HFF-Myc (cell line): ENCODE data around the gene OR52N1.

Experiments used
- DNase-seq: peaks from one replicate; pipeline ENCODE4 v3.0.0-alpha.2; 2011; ENCODE audit warnings: low read depth; ENCODE audit errors: extremely low read depth
- H3K4me3 ChIP-seq: replicated peaks from 2 replicates; pipeline ENCODE4 v1.5.1; 2011; ENCODE audit warnings: low read depth, mild to moderate bottlenecking, control low read depth, low read length
- TF ChIP-seq, protein P1 (sequence below): IDR thresholded peaks from 2 replicates; pipeline ENCODE4 v1.5.1; 2012; ENCODE audit warnings: mild to moderate bottlenecking, low read depth, low read length, control low read depth; ENCODE audit errors: missing control alignments

The OR52N1 gene

DNA sequence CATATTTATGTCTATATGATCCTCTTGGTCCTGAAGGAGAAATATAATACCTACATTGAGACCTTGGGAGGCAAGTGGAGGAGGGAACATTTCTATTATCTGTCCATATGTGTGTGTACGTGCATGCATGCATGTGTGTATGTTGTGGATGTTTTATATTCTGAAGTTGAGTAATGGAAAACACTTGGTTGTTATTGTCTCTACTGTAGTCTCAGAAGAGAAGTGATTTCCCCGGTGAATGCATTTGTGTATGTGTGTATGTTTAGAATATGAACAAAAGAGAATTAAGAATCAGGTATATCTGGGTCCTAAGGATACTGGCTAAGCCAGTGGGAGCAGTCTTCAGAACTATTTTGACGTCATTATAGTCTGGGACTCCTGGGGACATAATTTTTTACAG lies at the start of gene OR52N1:
OR52N1 (minus strand) TSS at position 101 of the 400 bp plus-strand sequence. CDS start 2,449 bp downstream, outside the sequence.
- TF ChIP-seq, protein P1, sequence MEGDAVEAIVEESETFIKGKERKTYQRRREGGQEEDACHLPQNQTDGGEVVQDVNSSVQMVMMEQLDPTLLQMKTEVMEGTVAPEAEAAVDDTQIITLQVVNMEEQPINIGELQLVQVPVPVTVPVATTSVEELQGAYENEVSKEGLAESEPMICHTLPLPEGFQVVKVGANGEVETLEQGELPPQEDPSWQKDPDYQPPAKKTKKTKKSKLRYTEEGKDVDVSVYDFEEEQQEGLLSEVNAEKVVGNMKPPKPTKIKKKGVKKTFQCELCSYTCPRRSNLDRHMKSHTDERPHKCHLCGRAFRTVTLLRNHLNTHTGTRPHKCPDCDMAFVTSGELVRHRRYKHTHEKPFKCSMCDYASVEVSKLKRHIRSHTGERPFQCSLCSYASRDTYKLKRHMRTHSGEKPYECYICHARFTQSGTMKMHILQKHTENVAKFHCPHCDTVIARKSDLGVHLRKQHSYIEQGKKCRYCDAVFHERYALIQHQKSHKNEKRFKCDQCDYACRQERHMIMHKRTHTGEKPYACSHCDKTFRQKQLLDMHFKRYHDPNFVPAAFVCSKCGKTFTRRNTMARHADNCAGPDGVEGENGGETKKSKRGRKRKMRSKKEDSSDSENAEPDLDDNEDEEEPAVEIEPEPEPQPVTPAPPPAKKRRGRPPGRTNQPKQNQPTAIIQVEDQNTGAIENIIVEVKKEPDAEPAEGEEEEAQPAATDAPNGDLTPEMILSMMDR: no peak
- DNase-seq: no peak
- H3K4me3 ChIP-seq: no peak within 1 kb of the TSS

DNA sequence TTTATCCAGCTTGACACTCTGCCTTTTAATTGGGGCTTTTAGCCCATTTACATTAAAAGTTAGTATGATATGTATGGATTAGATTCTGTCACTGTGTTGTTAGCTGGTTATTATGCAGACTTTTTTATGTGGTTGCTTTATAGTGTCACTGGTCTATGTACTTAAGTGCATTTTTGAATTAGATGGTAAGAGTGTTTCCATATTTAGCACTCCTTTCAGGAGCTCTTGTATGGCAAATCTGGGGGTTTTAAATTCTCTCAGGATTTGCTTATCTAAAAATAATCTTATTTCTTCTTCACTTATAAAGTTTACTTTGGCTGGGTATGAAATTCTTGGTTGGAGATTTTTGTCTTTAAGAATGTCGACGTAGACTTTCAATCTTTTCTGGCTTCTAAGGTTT lies 46.6 kb upstream of the OR52N1 start:
- H3K4me3 ChIP-seq: no peak overlapping the region
- TF ChIP-seq, protein P1: no peak
- no peak for DNase-seq

DNA sequence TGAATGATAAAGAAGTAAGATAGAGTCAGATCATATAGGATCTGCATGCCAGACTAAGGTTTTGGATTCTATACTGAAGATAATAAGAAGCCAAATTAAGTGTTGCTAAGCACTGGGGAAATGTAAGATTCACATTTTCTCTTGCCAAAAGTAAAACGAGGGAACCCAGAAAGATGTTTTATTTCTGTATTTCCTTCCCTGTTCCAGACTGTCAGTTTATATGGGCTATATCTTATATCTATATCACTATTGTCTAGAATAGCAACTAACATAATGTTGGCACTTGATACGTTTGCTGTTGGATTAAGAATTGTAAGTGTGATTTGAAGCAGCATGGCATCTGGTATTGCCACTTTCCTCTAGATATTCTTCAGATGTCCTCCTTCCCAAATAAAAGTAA lies 42.4 kb upstream of the OR52N1 start:
- TF ChIP-seq, protein P1: no peak
- no peak overlapping the region for H3K4me3 ChIP-seq
- DNase-seq: no peak

DNA sequence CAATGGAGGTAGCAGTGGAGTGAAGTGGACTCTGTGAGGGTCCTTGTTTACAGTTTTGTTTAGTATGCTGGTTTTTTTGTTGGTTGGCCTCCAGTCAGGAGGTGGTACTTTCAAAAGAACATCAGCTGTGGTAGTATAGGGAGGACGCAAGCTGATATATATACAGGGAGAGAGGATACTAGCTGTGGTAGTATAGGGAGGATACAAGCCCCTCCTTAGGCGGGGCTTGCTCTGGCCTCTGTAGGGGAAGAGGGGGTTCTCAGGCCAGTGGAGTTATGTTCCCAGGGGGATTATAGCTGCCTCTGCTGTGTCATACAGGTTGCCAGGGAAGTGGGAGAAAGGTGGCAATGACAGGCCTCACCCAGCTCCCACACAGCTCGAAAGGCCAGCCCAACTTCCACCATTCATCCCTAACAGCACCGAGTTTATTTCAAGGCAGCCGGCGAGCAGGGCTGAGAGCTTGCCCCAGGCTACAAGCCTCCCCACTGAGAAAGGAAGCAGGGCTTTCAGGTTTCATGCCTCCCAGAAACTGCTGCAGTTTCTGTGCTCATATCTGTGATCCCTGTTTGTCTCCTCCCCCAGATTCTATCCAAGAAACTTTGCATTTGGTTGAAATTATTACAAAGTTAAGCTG lies 40.2 kb upstream of the OR52N1 start:
- H3K4me3 ChIP-seq: no peak overlapping the region
- TF ChIP-seq, protein P1: no peak
- no peak for DNase-seq

DNA sequence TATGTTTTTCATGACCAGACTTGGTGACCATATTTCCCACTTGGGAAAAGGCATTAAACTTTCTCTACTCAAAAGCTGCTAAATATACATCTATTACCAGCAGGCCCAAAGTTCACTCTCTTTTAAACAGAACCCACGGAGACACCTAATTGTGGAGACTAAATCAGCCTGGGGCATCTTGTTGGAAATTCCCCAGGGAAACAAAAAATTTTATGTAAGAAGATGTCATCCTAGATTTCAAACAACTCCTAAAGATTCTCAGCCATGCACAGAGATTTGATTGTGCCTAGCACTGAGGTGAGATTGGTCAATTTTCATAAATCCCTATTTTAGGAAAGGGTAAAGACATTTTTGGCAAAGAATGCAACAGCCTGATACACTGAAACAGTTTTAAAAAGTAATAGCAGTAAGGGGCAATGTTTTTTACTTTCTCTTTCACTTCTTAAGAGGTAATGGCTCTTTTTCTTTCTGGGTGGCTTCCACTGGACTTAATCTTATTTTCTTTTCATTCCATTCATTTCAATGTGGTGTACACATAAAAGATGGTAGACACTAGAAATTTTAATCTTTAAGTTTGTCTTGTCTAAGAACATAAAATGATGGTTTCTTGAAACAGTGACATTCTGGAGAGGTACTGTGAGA lies 27.3 kb upstream of the OR52N1 start:
- DNase-seq: no peak
- TF ChIP-seq, protein P1: no peak
- no peak overlapping the region for H3K4me3 ChIP-seq

DNA sequence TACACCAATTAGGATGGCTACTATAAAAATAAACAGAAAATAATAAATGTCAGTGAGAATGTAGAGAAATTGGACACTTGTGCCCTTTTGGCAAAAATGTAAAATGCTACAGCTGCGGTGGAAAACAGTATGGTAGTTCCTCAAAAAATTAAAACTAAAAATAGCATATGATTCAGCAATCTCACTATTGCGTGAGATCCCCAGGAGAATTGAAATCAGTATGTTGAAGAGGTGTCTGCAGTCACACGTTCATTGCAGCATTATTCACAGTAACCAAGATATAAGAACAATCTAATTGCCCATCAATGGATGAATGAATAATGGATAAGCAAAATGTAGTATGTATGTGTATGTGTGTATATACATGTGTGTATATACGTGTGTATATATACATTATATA lies 24.5 kb upstream of the OR52N1 start:
- no peak for DNase-seq
- TF ChIP-seq, protein P1: no peak
- H3K4me3 ChIP-seq: no peak overlapping the region
